GM23338 (cell line): ENCODE measurements around the gene OR1J2.

ENCODE experiments used
- CREB1 ChIP-seq: fragments of 250-450 bp; sonication (Bioruptor Pico); IDR thresholded peaks from 2 replicates; pipeline ENCODE4 v1.5.0; 2020; ENCODE audit warnings: low read depth, mild to moderate bottlenecking, moderate library complexity
- EZH2 ChIP-seq: fragments of 200-600 bp; sonication (generic); IDR thresholded peaks from one replicate; pipeline ENCODE4 v1.8.0; 2017; ENCODE audit warnings: antibody characterized with exemption, mild to moderate bottlenecking, low read depth; ENCODE audit not compliant: unreplicated experiment
- EZH2phosphoT487 ChIP-seq: fragments of 200-600 bp; sonication (generic); IDR thresholded peaks from one replicate; pipeline ENCODE4 v1.8.1; 2018; ENCODE audit warnings: antibody characterized with exemption; ENCODE audit not compliant: unreplicated experiment
- NANOG ChIP-seq: IDR thresholded peaks from 2 replicates; pipeline ENCODE4 v1.6.1; 2016; ENCODE audit warnings: antibody characterized with exemption, borderline replicate concordance
- POLR2AphosphoS5 ChIP-seq: IDR thresholded peaks from 2 replicates; pipeline ENCODE4 v1.6.1; 2016; ENCODE audit warnings: antibody characterized with exemption, low read depth
- STAT1 ChIP-seq: IDR thresholded peaks from one replicate; pipeline ENCODE4 v1.6.1; 2016; ENCODE audit warnings: antibody characterized with exemption; ENCODE audit not compliant: unreplicated experiment
- ZNF114 ChIP-seq: fragments of 250-450 bp; sonication (Bioruptor Pico); IDR thresholded peaks from 2 replicates; pipeline ENCODE4 v1.5.0; 2020; ENCODE audit warnings: mild to moderate bottlenecking, moderate library complexity
- ZNF331 ChIP-seq: fragments of 250-450 bp; sonication (Bioruptor Pico); IDR thresholded peaks from 2 replicates; pipeline ENCODE4 v1.5.0; 2020; ENCODE audit warnings: low read depth, mild to moderate bottlenecking, moderate library complexity
- TF ChIP-seq, protein P1 (sequence below), 2 experiments: fragments of 200-600 bp in 1 of 2; sonication (generic) in 1 of 2; conservative IDR thresholded peaks; 2 replicates each; pipeline versions ENCODE4 v1.5.1 to v1.6.1; 2016 to 2017; ENCODE audit warnings: antibody characterized with exemption in 2 of 2, low read depth in 2 of 2, mild to moderate bottlenecking in 2 of 2, moderate library complexity in 1 of 2
- TF ChIP-seq, protein P2 (sequence below): IDR thresholded peaks from one replicate; pipeline ENCODE4 v1.6.1; 2018; ENCODE audit warnings: antibody characterized with exemption; ENCODE audit not compliant: unreplicated experiment
- TF ChIP-seq, protein P3 (sequence below): IDR thresholded peaks from 2 replicates; pipeline ENCODE4 v1.6.1; 2016; ENCODE audit warnings: antibody characterized with exemption

DNA sequence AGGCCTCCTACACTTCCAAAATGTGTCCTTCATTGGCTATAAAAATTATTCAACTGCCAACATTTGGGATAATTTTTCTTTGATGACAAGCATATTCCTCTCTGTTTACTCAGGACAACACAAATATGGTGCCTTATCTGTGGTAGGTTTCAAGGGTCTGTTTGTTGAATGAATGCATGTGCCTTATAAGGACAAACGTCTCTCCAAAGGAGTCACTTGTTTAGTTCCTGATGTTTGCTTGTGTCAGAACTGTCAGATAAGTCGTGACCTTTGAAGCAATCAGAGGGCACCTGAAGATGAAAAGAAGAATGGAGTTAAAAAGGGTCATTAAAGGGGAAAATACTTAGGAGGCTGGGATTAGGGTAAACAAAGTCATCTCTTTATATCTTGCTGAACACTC lies 3.6 kb upstream of the OR1J2 start:
- TF ChIP-seq, protein P1, sequence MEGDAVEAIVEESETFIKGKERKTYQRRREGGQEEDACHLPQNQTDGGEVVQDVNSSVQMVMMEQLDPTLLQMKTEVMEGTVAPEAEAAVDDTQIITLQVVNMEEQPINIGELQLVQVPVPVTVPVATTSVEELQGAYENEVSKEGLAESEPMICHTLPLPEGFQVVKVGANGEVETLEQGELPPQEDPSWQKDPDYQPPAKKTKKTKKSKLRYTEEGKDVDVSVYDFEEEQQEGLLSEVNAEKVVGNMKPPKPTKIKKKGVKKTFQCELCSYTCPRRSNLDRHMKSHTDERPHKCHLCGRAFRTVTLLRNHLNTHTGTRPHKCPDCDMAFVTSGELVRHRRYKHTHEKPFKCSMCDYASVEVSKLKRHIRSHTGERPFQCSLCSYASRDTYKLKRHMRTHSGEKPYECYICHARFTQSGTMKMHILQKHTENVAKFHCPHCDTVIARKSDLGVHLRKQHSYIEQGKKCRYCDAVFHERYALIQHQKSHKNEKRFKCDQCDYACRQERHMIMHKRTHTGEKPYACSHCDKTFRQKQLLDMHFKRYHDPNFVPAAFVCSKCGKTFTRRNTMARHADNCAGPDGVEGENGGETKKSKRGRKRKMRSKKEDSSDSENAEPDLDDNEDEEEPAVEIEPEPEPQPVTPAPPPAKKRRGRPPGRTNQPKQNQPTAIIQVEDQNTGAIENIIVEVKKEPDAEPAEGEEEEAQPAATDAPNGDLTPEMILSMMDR (conservative IDR thresholded peaks at IDR 0.05; ENCODE audit: low read depth in 2 of 2), result no peak
- TF ChIP-seq POLR2AphosphoS5, result no peak
- no peak for TF ChIP-seq NANOG
- no peak for TF ChIP-seq ZNF114 (CRISPR knock-in tag)
- TF ChIP-seq EZH2phosphoT487, result no peak
- TF ChIP-seq EZH2, result no peak
- TF ChIP-seq, protein P2, sequence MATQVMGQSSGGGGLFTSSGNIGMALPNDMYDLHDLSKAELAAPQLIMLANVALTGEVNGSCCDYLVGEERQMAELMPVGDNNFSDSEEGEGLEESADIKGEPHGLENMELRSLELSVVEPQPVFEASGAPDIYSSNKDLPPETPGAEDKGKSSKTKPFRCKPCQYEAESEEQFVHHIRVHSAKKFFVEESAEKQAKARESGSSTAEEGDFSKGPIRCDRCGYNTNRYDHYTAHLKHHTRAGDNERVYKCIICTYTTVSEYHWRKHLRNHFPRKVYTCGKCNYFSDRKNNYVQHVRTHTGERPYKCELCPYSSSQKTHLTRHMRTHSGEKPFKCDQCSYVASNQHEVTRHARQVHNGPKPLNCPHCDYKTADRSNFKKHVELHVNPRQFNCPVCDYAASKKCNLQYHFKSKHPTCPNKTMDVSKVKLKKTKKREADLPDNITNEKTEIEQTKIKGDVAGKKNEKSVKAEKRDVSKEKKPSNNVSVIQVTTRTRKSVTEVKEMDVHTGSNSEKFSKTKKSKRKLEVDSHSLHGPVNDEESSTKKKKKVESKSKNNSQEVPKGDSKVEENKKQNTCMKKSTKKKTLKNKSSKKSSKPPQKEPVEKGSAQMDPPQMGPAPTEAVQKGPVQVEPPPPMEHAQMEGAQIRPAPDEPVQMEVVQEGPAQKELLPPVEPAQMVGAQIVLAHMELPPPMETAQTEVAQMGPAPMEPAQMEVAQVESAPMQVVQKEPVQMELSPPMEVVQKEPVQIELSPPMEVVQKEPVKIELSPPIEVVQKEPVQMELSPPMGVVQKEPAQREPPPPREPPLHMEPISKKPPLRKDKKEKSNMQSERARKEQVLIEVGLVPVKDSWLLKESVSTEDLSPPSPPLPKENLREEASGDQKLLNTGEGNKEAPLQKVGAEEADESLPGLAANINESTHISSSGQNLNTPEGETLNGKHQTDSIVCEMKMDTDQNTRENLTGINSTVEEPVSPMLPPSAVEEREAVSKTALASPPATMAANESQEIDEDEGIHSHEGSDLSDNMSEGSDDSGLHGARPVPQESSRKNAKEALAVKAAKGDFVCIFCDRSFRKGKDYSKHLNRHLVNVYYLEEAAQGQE, result no peak
- no peak for TF ChIP-seq ZNF331 (CRISPR knock-in tag)
- TF ChIP-seq CREB1 (CRISPR knock-in tag), result no peak
- TF ChIP-seq, protein P3, sequence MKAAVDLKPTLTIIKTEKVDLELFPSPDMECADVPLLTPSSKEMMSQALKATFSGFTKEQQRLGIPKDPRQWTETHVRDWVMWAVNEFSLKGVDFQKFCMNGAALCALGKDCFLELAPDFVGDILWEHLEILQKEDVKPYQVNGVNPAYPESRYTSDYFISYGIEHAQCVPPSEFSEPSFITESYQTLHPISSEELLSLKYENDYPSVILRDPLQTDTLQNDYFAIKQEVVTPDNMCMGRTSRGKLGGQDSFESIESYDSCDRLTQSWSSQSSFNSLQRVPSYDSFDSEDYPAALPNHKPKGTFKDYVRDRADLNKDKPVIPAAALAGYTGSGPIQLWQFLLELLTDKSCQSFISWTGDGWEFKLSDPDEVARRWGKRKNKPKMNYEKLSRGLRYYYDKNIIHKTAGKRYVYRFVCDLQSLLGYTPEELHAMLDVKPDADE, result no peak
- no peak for TF ChIP-seq STAT1
